Erythroblast (primary cell): ENCODE data around the gene CDC34.

ENCODE experiments used
- DNase-seq, 2 experiments: peaks; one replicate each; lab custom pipeline; 2025; lab: John Stamatoyannopoulos, UW
- GATA1 ChIP-seq: IDR thresholded peaks from 2 replicates; pipeline ENCODE4 v1.6.1; 2011; ENCODE audit warnings: low read depth, mild to moderate bottlenecking, control low read depth, low read length, moderate library complexity
- POLR2A ChIP-seq: IDR thresholded peaks from 2 replicates; pipeline ENCODE4 v1.6.1; 2011; ENCODE audit warnings: mild to moderate bottlenecking, low read length

The CDC34 gene

DNA sequence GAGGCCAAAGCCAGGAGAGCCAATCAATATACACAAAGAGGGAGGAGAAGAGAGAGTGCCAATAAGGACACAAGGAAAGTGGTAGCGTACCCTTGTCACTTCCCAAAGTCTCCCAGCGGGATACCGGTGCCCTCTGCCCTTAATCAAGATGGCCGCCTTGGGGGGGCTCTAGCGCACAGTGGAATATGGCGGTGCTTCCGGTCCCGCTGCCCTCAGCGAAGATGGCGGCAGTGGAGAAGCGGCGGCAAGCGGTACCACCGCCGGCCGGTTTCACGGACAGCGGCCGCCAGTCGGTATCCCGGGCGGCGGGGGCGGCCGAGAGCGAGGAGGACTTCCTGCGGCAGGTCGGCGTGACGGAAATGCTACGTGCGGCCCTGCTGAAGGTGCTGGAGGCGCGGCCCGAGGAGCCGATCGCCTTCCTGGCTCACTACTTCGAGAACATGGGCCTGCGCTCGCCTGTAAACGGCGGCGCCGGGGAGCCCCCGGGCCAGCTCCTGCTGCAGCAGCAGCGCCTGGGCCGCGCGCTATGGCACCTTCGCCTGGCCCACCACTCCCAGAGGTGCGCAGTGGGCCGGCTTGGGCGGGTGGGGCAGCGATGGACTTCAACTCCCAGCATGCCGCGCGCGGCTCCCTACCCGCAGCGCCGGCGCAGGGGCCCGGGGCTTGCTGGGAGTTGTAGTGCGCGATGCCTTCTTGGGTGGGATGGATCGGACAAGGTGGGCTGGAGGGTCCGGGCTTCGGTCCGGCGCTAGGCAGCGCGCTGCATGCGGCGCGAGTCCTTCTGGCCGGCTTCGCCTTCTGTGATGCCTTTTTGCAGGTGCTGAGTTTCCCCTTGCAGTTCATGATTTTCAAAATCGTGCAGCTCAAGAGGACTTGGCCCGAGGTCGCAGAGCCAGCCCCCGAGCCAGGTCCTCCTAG is 24.0 kb upstream of the CDC34 start, which contains the start of gene TPGS1:
Gene TPGS1, plus strand, starts transcription at position 212 of the 918 bp plus-strand sequence. Its CDS starts 10 bp downstream, at position 222.
- DNase-seq: peak; percentile 97 to 98
- peak; percentile 73 for TF ChIP-seq POLR2A
- TF ChIP-seq GATA1: no peak

DNA sequence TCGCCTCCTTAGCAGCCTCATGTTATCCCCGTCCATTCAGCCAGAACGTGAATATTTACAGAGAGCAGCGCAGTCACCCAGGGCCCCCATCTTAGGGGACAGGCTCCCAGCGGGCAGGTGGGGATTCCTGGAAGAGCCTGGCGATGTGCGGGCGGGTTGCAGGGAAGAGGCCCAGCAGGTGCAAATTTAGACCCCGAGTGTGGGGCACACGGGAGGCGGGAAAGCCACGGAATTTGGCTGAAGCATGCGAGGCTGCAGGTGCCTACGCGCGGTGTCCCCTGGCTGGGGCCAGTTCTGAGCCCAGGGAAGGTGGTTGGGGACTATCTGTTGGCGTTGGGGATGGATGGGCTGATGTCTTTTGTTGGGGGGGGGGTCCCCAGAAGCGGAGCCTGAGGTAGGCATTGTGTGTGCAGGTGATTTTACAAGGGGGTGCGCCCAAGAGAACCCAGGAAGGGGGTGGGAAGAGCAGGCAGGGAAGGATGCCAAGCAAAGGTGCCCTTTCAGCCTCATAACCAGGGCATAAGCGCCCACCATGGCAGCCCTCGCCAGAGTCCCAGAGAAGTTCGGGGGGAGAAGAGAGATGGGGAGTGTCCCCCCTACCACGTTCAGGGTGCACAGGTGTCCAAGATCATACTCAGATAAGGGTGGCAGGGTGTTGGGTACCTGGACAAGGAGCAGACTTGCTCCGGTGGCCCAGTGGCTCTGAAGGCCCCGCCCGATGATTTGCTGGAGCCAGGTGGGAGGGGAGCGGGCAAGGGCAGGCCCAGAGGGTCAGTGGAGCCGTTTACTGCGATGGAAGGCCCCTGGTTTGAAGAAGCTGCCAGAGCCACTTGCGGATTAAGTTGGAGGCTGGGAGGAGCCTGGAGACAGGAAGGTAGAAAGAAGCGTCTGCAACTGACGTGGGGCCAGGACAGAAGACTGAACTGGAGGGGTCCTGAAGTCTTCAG is 23.1 kb upstream of the CDC34 start:
- no peak for TF ChIP-seq GATA1
- no peak for TF ChIP-seq POLR2A
- no peak for DNase-seq

DNA sequence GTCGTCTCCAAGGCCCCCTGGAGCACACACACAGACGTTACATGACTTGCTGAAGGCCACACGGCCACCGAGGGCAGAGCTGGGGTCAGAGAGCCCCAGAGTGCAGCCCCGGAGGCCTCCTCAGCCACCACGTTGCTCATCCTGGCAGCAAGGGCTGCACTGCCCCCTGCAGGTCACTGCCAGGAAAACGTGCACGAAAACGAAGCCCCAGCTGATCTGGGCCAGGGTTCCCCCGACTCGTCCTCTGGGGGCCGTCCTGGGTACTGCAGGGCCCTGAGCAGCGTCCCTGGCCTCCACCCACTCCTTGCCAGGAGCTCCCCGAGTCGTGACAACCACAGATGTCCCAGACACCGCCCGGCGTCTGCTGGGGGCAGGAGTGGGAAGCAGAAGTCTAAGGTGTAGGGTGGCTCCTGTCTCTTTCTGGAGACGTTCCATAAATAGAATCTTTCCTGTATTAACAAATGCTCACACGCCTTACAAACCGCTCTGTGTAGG is 20.9 kb upstream of the CDC34 start:
- no peak for TF ChIP-seq POLR2A
- TF ChIP-seq GATA1: no peak
- DNase-seq: peak; percentile 95 to 96

DNA sequence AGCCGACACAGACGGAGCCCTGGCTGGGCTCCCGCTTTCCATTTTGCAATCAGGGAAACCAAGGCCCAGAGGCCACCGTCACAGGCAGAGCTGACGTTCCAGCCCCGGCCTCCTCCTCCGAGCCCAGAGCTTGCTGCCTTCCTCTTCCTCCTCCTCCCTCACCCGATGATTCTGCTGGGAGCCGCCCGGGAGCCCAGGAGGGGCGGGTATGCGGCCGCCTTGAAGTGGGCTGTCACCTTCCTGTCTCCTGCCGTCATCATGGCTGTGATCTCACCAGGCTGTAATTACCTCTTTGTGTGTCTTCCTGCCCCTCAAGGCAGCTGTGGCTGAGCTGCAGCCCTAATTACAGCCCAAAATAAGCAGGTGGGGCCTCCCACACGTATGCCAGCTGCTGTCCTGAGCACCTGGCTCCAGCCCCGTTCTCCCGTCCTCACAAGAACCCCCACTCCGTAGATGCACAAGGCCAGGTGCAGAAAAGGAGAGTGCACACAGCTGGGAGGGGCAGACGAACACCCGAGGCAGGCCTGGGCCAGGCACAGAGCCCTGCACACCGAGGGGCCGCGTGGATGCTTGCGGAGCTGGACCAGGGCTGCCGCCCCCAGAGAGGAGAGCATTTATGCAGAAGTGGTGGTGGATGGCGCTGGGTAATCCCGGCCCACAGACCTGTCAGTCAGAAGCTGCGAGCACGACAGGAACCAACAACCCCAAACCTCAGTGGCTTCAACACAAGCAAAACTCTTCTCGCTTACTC is 20.3 kb upstream of the CDC34 start:
- peak; percentile 53 to 75 for DNase-seq
- TF ChIP-seq POLR2A (peak; percentile 35), GATA1 (no peak)

DNA sequence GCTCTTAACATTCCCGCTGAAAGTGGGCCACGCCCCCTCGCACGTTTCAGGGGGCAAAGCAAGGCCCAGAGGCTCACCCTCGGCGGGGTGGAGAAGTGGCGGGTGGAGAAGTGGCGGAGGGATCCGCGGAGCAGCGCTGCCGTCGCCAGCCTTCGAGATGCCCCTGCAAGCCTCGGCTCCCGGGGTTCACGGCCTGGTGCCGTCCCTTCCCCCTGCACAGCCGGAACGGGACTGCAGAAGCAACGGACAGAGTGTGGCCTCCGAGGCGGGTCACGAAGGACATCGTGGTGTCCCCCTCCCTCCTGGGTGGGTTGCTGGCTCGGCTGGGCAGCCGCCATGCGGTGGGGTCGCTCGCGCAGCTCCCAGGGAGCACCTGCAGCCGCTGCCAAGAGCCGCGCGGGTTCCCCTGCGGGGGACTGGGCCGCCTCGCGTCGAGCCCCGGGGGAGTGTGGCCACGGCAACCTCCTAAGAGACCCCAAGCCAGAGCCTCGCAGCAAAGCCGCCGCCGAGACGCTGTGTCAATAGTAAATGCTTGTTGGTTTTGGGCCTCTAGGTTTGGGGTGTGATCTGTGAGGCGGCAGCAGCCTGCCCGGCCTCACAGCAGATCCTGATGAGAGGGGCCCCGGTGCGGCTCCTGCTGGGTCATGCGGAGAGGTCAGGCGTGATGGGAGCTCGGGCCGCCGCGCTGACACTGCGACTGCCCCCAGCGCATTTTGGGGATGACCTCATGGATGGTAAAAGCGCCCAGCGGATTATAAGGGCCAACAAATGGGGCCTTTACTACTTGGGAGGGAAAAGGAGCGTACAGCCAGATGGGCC is 18.8 kb upstream of the CDC34 start:
- DNase-seq: peak; percentile 43 to 76
- TF ChIP-seq GATA1: no peak

DNA sequence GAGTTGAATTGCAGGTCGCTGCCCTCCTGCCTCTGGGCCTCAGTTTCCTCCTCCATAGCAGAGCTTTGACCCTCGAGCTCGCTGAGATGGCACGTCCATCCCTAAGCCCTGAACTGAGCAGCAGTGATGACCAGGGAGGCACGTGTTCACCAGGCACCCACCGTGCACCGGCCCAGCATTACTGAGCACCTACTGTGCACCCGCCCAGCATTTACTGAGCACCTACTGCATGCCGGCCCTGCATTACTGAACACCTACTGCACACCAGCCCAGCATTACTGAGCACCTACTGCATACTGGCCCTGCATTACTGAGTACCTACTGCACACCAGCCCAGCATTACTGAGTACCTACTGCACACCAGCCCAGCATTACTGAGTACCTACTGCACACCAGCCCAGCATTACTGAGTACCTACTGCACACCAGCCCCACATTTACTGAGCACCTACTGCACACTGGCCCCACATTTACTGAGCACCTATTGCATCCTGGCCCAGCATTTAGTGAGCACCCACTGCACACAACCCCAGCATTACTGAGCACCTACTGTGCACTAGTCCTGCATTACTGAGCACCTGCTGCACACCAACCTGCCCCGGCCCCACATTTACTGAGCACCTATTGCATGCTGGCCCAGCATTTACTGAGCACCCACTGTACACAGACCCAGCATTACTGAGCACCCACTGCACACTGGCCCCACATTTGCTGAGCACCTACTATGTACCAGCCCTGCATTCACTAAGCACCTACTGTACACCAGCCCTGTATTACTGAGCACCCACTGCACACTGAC is 18.0 kb upstream of the CDC34 start:
- peak in 1 of 2 experiments; percentile 53 for DNase-seq
- TF ChIP-seq POLR2A (no peak), GATA1 (no peak)

DNA sequence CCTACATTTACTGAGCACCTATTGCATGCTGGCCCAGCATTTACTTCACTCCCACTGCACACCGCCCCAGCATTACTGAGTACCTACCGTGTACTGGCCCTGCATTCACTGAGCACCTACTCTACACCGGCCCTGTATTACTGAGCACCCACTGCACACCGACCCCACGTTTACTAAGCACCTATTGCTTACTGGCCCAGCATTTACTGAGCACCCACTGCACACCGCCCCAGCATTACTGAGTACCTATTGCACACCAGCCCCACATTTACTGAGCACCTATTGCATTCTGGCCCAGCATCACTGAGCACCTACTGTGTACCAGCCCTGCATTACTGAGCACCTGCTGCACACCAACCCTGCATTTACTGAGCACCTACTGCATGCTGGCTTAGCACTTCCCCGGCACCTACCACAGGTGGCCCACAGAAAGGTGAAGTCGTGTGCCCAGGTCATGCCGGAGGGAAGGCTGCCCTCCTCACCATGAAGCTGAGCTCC is 17.3 kb upstream of the CDC34 start:
- no peak for DNase-seq
- TF ChIP-seq GATA1: no peak
- no peak for TF ChIP-seq POLR2A

DNA sequence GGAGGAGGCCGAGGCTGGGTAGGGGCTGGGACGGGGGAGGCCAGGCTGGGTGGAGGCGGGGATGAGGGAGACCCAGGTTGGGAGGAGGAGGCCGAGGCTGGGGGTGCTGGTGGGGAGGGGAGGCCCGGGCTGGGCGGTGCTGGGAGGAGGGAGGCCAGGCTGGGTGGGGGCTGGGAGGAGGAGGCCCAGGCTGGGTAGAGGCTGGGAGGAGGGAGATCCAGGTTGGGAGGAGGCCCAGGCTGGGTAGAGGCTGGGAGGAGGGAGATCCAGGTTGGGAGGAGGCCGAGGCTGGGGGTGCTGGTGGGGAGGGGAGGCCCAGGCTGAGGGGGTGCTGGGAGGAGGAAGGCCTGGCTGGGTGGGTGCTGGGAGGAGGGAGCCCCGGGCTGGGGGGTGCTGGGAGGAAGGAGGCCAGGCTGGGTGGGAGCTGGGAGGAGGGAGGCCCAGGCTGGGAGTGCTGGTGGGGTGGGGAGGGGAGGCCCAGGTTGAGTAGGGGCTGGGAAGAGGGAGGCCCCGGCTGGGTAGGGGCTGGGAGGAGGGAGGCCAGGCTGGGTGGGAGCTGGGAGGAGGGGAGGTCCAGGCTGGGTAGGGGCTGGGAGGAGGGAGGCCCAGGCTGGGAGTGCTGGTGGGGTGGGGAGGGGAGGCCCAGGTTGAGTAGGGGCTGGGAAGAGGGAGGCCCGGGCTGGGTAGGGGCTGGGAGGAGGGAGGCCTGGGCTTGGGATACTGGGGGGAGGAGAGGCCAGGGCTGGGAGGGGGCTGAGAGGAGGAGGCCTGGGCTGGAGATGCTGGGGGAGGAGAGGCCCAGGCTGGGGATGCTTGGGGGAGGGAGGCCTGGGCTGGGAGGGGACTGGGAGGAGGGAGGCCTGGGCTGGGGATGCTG is 13.6 kb upstream of the CDC34 start:
- TF ChIP-seq POLR2A (no peak), GATA1 (no peak)
- peak; percentile 55 to 57 for DNase-seq

DNA sequence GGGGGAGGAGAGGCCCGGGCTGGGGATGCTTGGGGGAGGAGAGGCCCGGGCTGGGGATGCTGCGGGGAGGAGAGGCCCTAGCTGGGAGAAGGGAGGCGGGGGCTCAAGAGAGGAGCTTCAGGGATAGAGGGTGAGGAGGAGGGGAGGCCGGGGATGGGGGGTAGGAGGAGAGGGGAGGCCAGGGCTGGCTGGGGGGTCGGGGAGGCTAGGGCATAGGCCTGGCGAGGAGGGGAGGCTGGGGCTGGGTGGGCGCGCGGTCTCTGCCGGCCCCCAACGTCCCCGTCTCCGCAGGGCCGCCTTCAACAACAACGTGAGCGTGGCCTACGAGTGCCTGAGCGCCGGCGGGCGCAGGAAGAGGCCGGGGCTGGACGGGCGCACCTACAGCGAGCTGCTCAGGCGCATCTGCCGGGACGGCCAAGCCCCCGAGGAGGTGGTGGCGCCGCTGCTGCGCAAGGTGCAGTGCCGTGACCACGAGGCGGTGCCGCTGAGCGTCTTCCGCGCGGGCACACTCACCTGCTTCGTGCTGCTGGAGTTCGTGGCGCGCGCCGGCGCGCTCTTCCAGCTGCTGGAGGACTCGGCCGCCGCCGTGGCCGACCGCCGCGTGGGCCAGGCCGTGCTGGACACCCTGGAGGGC is 12.8 kb upstream of the CDC34 start:
- TF ChIP-seq POLR2A (no peak), GATA1 (no peak)
- DNase-seq: peak; percentile 46 to 53

DNA sequence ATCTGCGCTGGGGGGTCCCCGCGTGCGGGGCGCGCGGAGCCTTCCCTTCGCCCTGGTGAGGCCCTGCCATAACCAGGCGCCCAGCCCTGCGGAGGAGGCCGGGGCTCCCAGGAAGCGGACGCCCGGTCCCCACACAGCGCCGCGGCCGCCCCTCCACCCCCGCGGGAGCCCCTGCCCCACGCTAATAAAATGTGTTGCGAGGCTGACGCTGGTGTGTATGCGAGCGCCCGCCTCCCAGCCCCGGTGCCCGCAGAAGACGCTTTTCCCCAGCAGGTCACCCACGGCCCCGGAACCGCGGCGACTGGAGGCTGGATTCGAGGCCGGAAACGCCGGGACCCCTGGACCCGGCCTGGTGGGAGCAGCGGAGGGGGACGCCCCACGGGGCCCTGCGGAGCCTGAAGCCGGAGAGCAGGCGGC is 12.1 kb upstream of the CDC34 start:
- DNase-seq: no peak
- no peak for TF ChIP-seq POLR2A
- no peak for TF ChIP-seq GATA1
